Activated CD4-positive, alpha-beta T cell treated with anti-CD3 and anti-CD28 coated beads, Interleukin-2, amount 50 U/mL, for 48 hours (primary cell): Measurements from ENCODE around the gene SLIT1.

Source experiments
- DNase-seq, 2 experiments: peaks; one replicate each; pipeline ENCODE4 v3.0.0-alpha.2; 2020

Gene SLIT1

DNA sequence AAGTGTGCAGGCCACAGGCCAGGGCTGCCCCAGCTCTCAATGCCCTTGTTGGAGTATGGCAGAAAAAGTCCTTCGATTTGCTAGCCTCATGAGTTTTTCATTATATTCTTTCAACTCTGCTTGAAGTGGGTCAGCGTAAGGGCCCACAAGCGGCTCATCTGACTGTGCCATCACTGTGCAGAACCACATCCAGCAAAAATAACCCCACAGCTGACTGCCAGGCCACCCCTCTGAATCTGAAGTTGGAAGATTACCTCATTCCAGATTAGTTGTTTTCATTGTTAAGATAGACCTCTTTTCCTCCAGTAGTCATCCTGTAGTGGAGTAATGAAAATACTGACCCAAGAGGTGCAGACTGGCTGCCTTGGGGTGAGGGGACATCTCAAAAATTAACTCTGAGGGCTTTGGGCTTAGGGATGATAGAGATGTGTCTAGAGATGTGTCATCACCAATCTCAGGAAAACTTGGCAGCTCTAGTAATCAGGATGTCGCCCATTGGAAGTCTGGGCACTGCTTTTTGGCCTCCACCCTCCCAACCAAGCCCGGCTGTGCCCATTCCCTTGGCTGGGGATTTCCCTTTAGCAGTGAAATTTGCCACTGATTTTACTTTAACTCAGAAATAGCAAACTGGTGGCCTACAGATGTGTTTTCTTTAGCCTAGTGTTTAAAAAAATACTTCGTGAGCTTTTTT lies 189.3 kb downstream of the SLIT1 start:
- no peak for DNase-seq

GRCh38 chr10:96995851-96996250 lies 189.9 kb downstream of the SLIT1 start:
- DNase-seq, result no peak

GRCh38 chr10:96992721-96993120 lies 193.0 kb downstream of the SLIT1 start:
- DNase-seq, result no peak

GRCh38 chr10:96991313-96991841 lies 194.4 kb downstream of the SLIT1 start:
- no peak for DNase-seq

GRCh38 chr10:96988426-96988825 lies 197.3 kb downstream of the SLIT1 start:
- DNase-seq, result no peak

- no peak for DNase-seq
Measured at GRCh38 chr10:96987842-96988175, 197.9 kb downstream of the SLIT1 start.

GRCh38 chr10:96987141-96987841 lies 198.5 kb downstream of the SLIT1 start:
- no peak for DNase-seq

DNA sequence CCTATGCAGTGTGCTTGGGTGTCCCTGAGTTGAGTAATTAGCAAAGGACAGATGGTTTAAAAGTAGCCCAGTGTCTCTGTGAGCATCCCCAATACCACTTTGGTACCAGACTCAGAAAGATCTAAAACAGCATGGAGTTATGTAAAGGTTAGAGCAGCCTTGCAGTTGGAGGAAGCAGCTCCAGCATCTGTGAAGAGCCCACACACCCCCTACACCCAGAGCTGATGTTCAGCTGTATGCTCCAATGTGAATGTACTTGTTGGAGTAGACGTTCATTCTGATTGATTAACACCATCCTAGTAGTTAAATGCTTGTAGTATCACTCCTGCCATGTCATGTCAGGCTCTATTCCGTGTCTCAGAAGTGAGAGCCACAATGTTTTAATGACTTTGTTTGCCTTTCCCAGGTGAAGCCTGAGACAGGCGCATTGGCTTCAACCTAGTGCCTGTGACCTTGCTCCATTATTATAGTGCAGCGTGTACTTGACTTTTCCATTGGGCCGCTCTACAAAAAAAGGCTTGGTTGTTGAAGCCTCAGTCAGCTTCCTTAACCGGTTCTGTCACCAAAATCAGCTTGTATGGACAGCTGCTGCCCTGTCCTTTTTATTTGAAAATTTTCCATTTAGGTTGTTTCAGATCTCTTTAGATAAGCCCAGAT lies 199.4 kb downstream of the SLIT1 start:
- DNase-seq, result no peak

DNA sequence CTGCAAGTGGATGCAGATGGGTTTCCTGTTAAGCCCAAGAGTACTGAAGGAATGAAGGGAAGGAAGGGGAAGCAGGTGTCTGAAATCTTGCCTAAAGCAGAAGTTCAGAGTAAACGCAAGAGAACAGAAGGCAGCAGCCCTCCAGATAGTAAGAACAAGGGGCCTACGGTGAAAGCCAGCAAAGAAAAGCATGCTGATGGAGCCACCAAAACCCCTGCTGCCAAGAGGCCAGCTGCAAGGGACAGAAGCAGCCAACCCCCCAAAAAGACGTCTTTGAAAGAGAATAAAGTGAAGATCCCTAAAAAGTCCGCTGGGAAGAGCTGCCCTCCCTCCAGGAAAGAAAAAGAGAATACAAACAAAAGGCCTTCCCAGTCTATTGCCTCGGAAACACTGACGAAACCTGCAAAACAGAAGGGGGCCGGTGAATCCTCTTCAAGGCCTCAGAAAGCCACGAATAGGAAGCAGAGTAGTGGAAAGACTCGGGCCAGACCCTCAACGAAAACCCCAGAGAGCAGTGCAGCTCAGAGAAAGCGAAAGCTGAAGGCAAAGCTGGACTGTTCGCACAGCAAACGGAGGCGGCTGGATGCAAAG lies 201.1 kb downstream of the SLIT1 start:
- no peak for DNase-seq

GRCh38 chr10:96982149-96982930 lies 203.4 kb downstream of the SLIT1 start:
- DNase-seq, result no peak

DNA sequence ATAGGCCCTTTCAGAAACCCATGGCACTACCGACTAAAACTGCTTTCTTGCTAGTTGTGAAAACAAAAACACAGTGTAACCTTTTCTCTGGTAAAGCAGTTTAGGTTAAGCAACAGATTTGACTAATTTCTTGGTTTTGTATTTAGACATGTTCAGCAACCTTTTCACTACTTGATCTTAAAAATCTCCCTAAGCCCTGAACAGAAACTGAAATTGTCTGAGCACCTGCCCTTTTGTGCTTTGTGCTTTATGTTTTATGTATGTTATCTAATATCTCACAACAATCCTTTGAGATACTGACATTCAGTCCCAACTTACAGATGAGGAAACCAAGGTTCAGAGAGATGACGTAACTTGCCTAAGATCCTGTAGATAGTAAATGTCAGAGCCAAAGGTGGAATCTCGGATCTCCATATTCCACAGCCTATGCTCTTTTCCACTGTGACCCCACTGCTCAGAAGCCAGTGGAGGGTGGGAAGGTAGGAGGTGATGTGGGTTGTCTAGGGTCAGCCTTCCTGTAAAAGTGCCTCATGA lies 207.1 kb downstream of the SLIT1 start:
- DNase-seq, result no peak

DNA sequence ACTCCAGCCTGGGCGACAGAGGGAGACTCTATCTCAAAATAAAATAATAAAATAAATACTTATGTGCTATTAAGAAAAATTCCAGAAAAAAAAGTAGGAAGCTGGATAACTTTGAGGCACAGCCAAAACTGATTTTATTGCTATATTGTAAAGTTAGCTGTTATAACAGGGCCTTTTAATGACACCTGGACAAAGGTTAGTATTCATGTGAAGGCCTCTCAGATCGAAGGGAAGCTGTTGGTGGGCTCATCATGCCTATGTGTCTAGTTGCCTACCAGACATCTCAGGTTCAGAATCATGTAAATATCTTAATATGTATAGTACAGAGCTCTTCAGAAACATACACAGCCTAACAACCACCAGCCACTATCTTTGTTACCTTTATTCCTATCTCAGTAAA lies 210.6 kb downstream of the SLIT1 start:
- DNase-seq, result no peak

DNA sequence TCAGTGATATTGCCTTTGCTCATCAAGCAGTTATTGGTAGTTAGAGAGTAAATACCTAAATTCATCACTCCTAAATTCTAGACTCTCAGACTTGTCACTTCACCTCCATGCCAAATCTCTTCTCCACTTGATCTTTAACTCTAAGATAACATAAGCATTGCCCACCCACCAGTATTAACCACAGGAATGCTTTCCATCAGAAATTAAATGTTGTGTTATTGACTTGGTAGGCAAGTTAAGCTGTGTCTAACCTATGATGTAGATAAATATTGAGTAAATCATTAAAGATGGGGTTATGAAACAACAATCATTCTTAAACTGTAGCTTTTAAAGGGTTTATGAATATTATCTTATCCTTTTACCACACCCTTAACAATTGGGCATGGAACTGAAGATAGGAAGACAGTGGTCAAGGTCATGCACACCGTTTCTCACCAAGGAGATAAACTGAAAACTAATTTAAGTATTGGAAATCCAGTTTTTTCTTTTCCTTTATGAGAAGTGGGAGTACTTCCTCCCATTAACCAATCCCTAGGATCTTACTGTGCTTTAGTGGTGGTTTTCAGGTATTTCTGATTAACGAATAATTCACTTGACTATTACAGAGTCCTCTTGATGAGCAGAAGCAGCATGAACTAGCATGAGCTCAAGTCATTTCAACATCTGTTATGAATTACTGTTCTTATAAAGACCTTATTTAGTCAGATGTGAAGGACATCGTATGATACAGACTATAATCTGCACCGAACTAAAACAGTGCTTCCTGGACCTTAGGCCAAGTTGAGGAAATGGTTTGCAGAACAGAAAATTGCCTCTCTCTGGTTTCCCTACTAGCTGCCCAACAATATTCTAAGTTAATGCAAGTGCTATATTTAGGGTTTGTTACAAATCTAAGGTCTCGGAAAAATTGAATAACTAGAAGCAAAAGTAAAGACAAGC lies 211.7 kb downstream of the SLIT1 start:
- DNase-seq, result no peak

DNA sequence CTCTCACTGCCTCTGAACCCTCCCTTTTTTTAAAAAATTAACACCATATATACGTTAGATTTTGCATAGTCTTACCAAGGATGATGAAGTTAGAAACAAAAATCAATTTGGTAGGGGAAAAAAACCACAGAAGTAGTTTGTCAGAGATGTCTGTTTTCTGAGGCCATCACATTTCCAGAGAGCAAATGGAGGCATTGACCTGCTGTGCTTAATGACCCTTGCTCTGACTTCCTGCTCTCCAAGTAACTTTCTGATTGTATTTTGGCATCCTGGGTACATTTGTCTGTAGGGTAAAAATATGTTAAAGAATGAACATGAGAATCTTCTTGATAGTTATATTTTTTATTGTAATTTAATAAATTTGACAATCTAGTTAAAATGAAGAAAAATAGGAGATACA lies 213.5 kb downstream of the SLIT1 start:
- no peak for DNase-seq

DNA sequence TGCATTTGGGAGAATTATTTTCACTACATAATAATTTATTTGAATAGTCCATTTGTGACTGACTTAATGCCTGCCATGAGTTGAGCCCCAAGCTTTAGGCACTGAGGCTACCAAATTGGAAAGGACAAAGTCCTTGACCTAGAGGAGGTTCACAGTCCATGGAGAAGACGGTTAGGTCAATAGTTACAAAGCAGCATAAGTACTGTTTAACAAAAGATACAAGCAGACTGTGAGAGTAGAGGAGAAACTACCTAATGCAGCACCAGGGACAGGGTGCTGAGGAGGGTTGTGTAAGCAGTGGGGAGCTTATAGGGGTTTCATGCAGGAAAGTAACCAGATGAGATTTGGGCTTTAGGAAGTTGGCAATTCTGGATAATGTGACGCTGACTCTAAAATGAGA lies 214.4 kb downstream of the SLIT1 start:
- DNase-seq, result no peak

- no peak for DNase-seq
Measured at GRCh38 chr10:96968682-96969423, 216.9 kb downstream of the SLIT1 start.

DNA sequence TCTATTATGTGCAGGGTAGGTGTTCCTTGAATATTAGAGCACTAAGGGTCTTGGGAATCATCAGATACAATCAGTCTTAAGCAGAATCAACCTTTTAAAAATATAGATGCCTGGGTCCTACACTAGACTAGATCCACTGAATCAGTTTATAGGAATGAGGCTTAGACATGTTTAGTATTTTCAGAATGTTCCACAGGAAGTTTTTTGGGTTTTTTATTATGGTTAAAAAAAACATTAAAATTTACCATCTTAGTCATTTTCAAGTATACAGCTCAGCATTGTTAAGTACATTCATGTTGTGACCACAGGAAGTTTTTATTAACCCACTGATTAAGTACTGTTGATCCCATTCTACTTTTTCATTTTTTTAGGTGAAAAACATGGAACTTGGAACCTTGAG lies 217.9 kb downstream of the SLIT1 start:
- DNase-seq, result no peak

- DNase-seq, result no peak
Measured at GRCh38 chr10:96964131-96964530, 221.6 kb downstream of the SLIT1 start.

DNA sequence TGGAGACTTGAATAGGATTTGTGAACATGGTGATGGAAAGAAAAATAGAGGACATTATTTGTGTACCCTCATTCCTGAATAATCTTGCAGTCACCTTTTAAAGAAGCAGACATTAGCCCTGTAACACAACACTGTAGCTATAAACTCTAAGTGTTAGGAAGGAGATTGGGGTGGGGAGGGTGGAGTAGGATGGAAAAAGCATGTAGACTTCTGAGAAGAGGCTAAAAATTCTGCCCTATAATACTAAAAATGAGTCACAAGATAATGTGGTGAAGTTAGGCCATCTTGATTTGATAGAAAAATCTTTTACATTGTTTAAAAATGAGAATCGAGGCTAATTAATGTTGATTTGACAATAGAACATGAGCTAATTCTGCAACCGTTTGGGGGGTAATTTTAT lies 224.9 kb downstream of the SLIT1 start:
- no peak for DNase-seq

GRCh38 chr10:96959733-96960132 lies 226.0 kb downstream of the SLIT1 start:
- DNase-seq, result no peak

GRCh38 chr10:96958071-96958470 lies 227.7 kb downstream of the SLIT1 start:
- DNase-seq, result no peak
